Mesendoderm (in vitro differentiated cells): ENCODE measurements around the gene CHST11.
"Not testable (repeated sequence)": the region's sequence is repeated elsewhere in the genome, so short reads cannot be mapped to it uniquely, and the experiment has no call there.

Source experiments
- DNase-seq: peaks from one replicate; pipeline ENCODE4 v3.0.0; 2013
- H2AK5ac ChIP-seq: 2 replicates; pipeline ENCODE4 v1.6.1; 2013; ENCODE audit warnings: low read length, inconsistent platforms
- H2BK120ac ChIP-seq: 2 replicates; pipeline ENCODE4 v1.6.1; 2013; ENCODE audit warnings: low read depth, mild to moderate bottlenecking, low read length, moderate library complexity, mixed read lengths
- H2BK15ac ChIP-seq: replicated peaks from 2 replicates; pipeline ENCODE4 v1.6.1; 2013; ENCODE audit warnings: low read depth, mild to moderate bottlenecking, moderate library complexity
- H2BK5ac ChIP-seq: 2 replicates; pipeline ENCODE4 v1.6.1; 2013; ENCODE audit warnings: low read length, inconsistent platforms
- H3K18ac ChIP-seq: 2 replicates; pipeline ENCODE4 v1.6.1; 2013; ENCODE audit warnings: mild to moderate bottlenecking, low read length, mixed read lengths
- H3K23ac ChIP-seq: one replicate; pipeline ENCODE4 v1.6.1; 2013; ENCODE audit warnings: low read length
- H3K27ac ChIP-seq: 2 replicates; pipeline ENCODE4 v1.5.1; 2013; ENCODE audit warnings: low read depth, mild to moderate bottlenecking, inconsistent platforms, low read length, moderate library complexity
- H3K27me3 ChIP-seq: 2 replicates; pipeline ENCODE4 v1.6.1; 2013; ENCODE audit warnings: low read length, control low read depth, mild to moderate bottlenecking, inconsistent platforms; ENCODE audit not compliant: insufficient read depth, poor library complexity
- H3K36me3 ChIP-seq: 2 replicates; pipeline ENCODE4 v1.6.1; 2013; ENCODE audit warnings: low read length, inconsistent platforms; ENCODE audit not compliant: control insufficient read depth, insufficient read depth
- H3K4ac ChIP-seq: one replicate; pipeline ENCODE4 v1.6.1; 2013; ENCODE audit warnings: low read depth, mild to moderate bottlenecking, low read length, moderate library complexity
- H3K4me1 ChIP-seq: 2 replicates; pipeline ENCODE4 v1.6.1; 2013; ENCODE audit warnings: low read depth, low read length, inconsistent platforms; ENCODE audit not compliant: control insufficient read depth
- H3K4me2 ChIP-seq: 2 replicates; pipeline ENCODE4 v1.6.1; 2013; ENCODE audit warnings: low read length
- H3K4me3 ChIP-seq: 2 replicates; pipeline ENCODE4 v1.5.1; 2013; ENCODE audit warnings: mild to moderate bottlenecking, low read length
- H3K56ac ChIP-seq: one replicate; pipeline ENCODE4 v1.6.1; 2013; ENCODE audit warnings: low read length
- H3K79me1 ChIP-seq: 2 replicates; pipeline ENCODE4 v1.6.1; 2013; ENCODE audit warnings: low read length, inconsistent platforms
- H3K79me2 ChIP-seq: 2 replicates; pipeline ENCODE4 v1.6.1; 2013; ENCODE audit warnings: mild to moderate bottlenecking, low read length; ENCODE audit not compliant: control insufficient read depth, insufficient read depth
- H3K9ac ChIP-seq: 2 replicates; pipeline ENCODE4 v1.6.1; 2013; ENCODE audit warnings: low read length, inconsistent platforms
- H4K5ac ChIP-seq: one replicate; pipeline ENCODE4 v1.6.1; 2013; ENCODE audit warnings: low read length
- H4K8ac ChIP-seq: one replicate; pipeline ENCODE4 v1.6.1; 2013; ENCODE audit warnings: low read depth, mild to moderate bottlenecking, control low read depth, low read length, moderate library complexity
- WGBS: extraction: QIAGEN DNeasy Blood & Tissue Kit; methylation state at CpG from one replicate; pipeline ENCODE4 v1.1.7; 2013; ENCODE audit warnings: low lambda C conversion rate, missing lambda C conversion rate; ENCODE audit not compliant: insufficient coverage; ENCODE audit errors: extremely low coverage; 5-methylcytosine and 5-hydroxymethylcytosine counted together
- small RNA-seq: library from polyadenylated mRNA; stranded (forward); fragments of <200 nt; extraction: miRNeasy Mini kit (QIAGEN cat#:217004); gene quantifications from one replicate; pipeline ENCODE3, GENCODE V24; 2013; ENCODE audit not compliant: insufficient read depth

CHST11 gene

GRCh38 chr12:104806194-104806593 is 349.4 kb downstream of the CHST11 start:
- no CpG with 5 or more reads among the region's 4 CpGs for WGBS
- H3K56ac ChIP-seq, H4K8ac ChIP-seq, H3K27me3 ChIP-seq, H3K4me3 ChIP-seq, H3K18ac ChIP-seq, H3K4ac ChIP-seq, H3K27ac ChIP-seq, H2AK5ac ChIP-seq, DNase-seq, H4K5ac ChIP-seq, H3K79me2 ChIP-seq, H2BK5ac ChIP-seq, H3K36me3 ChIP-seq, H3K23ac ChIP-seq, H3K9ac ChIP-seq, H3K79me1 ChIP-seq, H2BK15ac ChIP-seq, H3K4me1 ChIP-seq, H3K4me2 ChIP-seq, H2BK120ac ChIP-seq: not testable (repeated sequence)

DNA sequence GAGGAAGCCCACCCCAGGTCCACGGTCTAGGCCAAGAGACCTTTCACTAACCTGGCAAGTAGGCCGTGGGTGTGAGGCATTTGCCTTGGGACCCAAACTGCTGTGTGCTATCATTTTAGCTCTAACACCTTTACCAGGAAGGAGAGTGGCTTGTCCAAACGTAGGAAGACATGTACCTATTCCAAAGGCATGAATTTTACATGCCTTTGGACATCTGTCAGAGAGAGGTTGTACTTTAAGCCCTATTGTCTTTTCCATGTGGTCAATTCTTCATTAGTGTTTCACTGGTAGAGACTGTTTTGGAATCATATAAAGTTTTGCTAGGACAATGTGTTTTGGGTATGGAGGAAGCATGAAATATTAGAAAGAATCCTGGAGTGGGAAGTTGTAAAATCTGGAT is 352.5 kb downstream of the CHST11 start:
- WGBS: no CpG with 5 or more reads among the region's 3 CpGs
- H3K23ac ChIP-seq: no peak overlapping the region
- H2BK15ac ChIP-seq: no peak overlapping the region
- no peak overlapping the region for H3K4ac ChIP-seq
- no peak for DNase-seq
- H3K79me1 ChIP-seq: no peaks in the 10 kb centered on the region
- H4K8ac ChIP-seq: no peak overlapping the region
- H3K18ac ChIP-seq: no peak overlapping the region
- H3K4me2 ChIP-seq: no peak overlapping the region
- H2AK5ac ChIP-seq: no peak overlapping the region
- no peak overlapping the region for H4K5ac ChIP-seq
- no peaks in the 10 kb centered on the region for H3K27me3 ChIP-seq
- H3K79me2 ChIP-seq: no peaks in the 10 kb centered on the region
- no peak overlapping the region for H3K4me3 ChIP-seq
- H3K36me3 ChIP-seq: no peaks in the 10 kb centered on the region
- H2BK5ac ChIP-seq: no peak overlapping the region
- no peak overlapping the region for H3K27ac ChIP-seq
- no peak overlapping the region for H3K56ac ChIP-seq
- no peak overlapping the region for H2BK120ac ChIP-seq
- no peaks in the 10 kb centered on the region for H3K4me1 ChIP-seq
- no peak overlapping the region for H3K9ac ChIP-seq

DNA sequence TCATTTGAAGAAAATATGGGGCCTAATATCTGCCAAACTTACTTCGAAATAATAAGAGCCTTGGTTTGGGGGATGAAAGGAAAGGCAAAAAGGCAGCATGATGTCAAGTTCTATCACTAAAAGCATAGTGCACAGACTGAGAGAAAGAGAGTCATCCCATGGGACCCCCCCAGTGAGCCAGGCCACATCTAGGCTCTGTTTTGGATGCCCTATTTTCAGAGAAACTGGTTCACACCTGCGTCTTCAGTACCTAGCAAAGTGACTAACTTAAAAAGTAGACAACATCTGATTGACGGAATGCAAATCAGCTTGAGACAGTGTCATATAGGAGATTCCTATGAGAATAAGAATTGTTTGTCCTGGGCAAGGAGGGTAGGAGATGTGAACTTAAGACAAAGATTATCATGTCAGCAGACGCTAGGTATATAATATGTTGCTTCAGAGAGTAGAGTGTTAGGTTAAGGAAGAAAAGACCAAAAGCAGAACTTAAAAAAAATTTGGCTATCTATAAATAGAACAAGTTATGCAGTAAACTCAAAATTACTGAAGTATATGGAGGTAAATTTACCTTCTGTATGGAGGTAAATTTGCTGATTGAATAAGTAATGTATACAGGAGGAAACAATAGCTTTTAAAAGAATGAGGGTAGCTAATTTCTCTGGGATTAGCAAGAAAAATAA is 353.1 kb downstream of the CHST11 start:
- H2BK15ac ChIP-seq: no peak overlapping the region
- no peaks in the 10 kb centered on the region for H3K36me3 ChIP-seq
- no peak overlapping the region for H4K8ac ChIP-seq
- no peak overlapping the region for H4K5ac ChIP-seq
- H3K23ac ChIP-seq: no peak overlapping the region
- no peak overlapping the region for H2BK120ac ChIP-seq
- H3K79me2 ChIP-seq: no peaks in the 10 kb centered on the region
- no peak overlapping the region for H3K4me3 ChIP-seq
- no peak overlapping the region for H3K56ac ChIP-seq
- H3K4me1 ChIP-seq: no peaks in the 10 kb centered on the region
- no peak overlapping the region for H3K4ac ChIP-seq
- no peak overlapping the region for H3K18ac ChIP-seq
- H3K9ac ChIP-seq: no peak overlapping the region
- WGBS: no CpG with 5 or more reads among the region's 4 CpGs
- H3K4me2 ChIP-seq: no peak overlapping the region
- H3K27ac ChIP-seq: no peak overlapping the region
- no peaks in the 10 kb centered on the region for H3K79me1 ChIP-seq
- no peak overlapping the region for H2AK5ac ChIP-seq
- H3K27me3 ChIP-seq: no peaks in the 10 kb centered on the region
- H2BK5ac ChIP-seq: no peak overlapping the region
- DNase-seq: no peak

Small RNA genes lying within 50 kb of the gene (small RNA-seq; reads per million reads assigned to genes)
- 2.9 reads per million, percentile 43 among the genes with 10 or more reads in this experiment for gene MIR3922
